Thoracic aorta (tissue), 2 donors: Measurements from ENCODE around the gene PHF12. TPM values are rescaled to one million over a fixed set of nuclear protein-coding genes. Genes with fewer than 3 reads are reported as not detected.
A peak's percentile ranks its signal among the peaks of the same experiment; 100 is the strongest.

Source experiments
- ATAC-seq: fragments of 150-250 bp; one replicate; pipeline ENCODE4 v1.8.0; 2017; ENCODE audit warnings: low read depth; ENCODE audit not compliant: insufficient number of reproducible peaks, low FRiP score
- DNase-seq: peaks from one replicate; pipeline ENCODE4 v3.0.0-alpha.2; 2020; ENCODE audit warnings: low spot score
- H3K27ac ChIP-seq, 2 donors: fragments of 200-600 bp; sonication (generic); 1 replicate in 1 of 2; 2 replicates in 1 of 2; pipeline ENCODE4 v1.5.1; 2016; ENCODE audit warnings: mild to moderate bottlenecking in 2 of 2, moderate library complexity in 2 of 2
- H3K27me3 ChIP-seq: fragments of 200-600 bp; sonication (generic); replicated peaks from 2 replicates; pipeline ENCODE4 v1.6.0; 2016; ENCODE audit warnings: mild to moderate bottlenecking; ENCODE audit not compliant: insufficient read depth
- H3K36me3 ChIP-seq: fragments of 200-600 bp; sonication (generic); one replicate; pipeline ENCODE4 v1.5.1; 2016
- H3K4me1 ChIP-seq, 2 donors: fragments of 200-600 bp; sonication (generic); 1 replicate in 1 of 2; 2 replicates in 1 of 2; pipeline versions ENCODE4 v1.5.1 to v1.6.0; 2016; ENCODE audit warnings: low read depth in 2 of 2, mild to moderate bottlenecking in 1 of 2; ENCODE audit not compliant: control insufficient read depth in 1 of 2
- H3K4me3 ChIP-seq: fragments of 200-600 bp; sonication (generic); 2 replicates; pipeline ENCODE4 v1.5.1; 2016; ENCODE audit warnings: mild to moderate bottlenecking
- H3K9me3 ChIP-seq: fragments of 200-600 bp; sonication (generic); 2 replicates; pipeline ENCODE4 v1.5.1; 2016
- total RNA-seq, 2 donors: library from RNA; depleted of rRNA; stranded (reverse); fragments of >200 nt; gene quantifications; one replicate each; pipeline versions ENCODE4 v1.1.0 to v1.2.3, GENCODE V29; 2016
- TF ChIP-seq, protein P1 (sequence below): fragments of 200-600 bp; sonication (generic); IDR thresholded peaks from one replicate; pipeline ENCODE4 v1.5.1; 2019; ENCODE audit warnings: antibody characterized with exemption

PHF12 gene
- total RNA-seq, 2 donors from 2014 or later = 46.4 to 99.4 TPM

DNA sequence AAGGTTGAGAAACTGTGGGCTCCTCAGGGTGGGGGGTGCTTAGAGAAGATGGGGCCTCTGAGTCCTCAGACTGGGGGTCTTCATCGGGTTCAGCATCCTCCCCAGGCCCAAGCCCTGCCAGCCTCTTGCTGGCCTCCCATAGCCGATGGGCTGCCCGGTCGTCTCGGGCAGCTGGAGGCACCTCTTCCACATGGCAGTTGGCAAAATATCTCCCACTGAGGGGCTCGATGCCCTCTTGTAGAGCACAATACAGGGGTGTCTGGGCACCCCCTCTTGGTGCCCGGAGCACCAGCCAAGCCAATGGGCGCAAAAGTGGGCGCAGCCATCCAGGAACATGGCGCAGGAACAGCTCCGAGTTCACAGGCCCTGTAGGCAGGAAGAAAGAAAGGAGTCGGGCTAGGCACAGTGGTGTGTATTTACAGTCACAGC lies 52.8 kb downstream of the PHF12 start:
- Histone ChIP-seq H3K4me3 (no peak overlapping the region), H3K27ac (peak overlapping the region; percentile 88 to 97), H3K4me1 (peaks cover 20 to 46% of the 10 kb centered on the region in 2 donors), H3K9me3 (no peaks in the 10 kb centered on the region), H3K36me3 (no peaks in the 10 kb centered on the region), H3K27me3 (no peaks in the 10 kb centered on the region)
- DNase-seq (no peak), ATAC-seq (no peak)
- TF ChIP-seq, protein P1, sequence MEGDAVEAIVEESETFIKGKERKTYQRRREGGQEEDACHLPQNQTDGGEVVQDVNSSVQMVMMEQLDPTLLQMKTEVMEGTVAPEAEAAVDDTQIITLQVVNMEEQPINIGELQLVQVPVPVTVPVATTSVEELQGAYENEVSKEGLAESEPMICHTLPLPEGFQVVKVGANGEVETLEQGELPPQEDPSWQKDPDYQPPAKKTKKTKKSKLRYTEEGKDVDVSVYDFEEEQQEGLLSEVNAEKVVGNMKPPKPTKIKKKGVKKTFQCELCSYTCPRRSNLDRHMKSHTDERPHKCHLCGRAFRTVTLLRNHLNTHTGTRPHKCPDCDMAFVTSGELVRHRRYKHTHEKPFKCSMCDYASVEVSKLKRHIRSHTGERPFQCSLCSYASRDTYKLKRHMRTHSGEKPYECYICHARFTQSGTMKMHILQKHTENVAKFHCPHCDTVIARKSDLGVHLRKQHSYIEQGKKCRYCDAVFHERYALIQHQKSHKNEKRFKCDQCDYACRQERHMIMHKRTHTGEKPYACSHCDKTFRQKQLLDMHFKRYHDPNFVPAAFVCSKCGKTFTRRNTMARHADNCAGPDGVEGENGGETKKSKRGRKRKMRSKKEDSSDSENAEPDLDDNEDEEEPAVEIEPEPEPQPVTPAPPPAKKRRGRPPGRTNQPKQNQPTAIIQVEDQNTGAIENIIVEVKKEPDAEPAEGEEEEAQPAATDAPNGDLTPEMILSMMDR = no peak

DNA sequence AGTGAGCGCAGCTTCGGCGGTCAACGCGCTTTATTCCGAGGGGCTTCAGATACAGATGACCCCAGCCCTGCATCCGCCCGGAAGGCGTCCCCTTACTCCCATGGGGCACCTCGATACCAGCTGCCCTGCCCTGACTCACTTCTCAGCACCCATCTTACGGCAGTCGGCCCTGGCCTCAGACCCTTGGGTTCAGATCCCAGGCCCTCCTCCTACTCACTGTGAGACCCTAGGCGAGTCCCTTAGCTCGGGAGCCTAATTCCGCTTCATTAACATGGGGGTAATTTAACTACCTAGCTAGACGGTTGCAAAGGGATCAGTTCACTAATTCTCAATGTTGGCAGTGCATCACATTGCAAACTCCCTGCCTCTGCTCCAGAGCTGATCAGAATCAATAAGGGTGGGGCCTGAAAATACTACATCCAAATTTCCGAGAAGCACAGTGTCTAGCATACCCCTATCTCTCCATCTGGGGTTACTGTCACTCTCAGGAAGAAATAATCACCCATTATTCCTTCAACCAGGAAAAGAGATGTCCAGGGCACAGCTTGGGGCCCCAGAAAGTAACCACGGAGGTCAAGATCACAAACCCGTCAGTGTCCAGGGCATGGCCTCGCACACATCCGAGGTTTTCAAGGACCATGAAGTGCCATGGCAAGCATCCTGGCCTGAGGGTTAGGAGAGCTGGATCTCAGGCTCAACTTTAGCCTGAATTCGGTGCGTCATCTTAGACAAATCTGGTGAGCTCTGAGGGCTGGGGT lies 53.4 kb downstream of the PHF12 start:
- Histone ChIP-seq H3K9me3 (no peaks in the 10 kb centered on the region), H3K4me1 (peaks cover 20 to 46% of the 10 kb centered on the region in 2 donors), H3K27ac (peak overlapping the region; percentile 88 to 97), H3K27me3 (no peaks in the 10 kb centered on the region), H3K36me3 (no peaks in the 10 kb centered on the region), H3K4me3 (peak overlapping the region; percentile 95)
- TF ChIP-seq, protein P1 = no peak
- ATAC-seq (no peak), DNase-seq (no peak)

DNA sequence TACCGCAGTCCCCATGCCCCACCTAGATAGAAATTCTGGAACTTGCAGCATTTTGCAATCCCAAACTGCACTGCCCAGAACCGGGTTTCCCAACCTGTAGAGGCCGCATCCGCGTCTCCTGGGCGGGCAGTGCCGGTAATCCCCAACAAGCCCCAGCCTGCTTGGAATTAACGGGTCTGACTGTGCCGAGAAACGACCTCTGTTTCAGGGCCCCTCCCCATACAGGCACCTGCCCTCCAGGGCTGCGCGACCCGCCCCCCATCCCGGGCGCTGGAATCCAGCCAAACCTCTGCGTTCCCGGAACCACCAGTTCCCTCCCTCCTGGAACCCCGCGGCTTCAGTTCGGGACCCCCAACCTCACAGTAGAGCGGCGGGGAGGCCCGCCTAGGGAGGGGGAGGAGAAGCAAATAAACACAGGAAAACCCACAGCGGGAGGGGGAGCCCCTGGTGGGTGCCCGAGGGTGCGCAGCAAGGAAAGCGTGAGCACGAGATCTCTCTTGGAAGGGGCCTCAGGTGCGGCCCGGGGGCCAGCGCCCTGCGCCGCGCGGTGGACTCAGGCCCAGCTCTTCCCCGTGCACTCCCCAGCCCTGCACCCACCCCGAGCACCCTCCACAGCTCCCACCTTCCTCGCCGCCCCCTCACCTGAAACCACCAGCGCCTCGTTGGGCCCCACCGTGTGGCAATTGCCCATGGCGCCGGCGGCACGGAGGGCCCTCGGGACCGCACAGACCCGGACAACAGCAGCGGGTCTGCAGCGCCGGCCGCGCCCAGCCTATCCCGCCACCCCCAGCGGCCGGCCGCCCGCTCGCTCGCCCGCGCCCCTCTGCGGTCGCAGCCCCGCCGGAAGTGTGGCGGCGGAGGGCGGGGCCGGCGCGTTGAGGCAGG lies 54.2 kb downstream of the PHF12 start, which contains the start of gene FLOT2:
TSS of gene FLOT2 (minus strand) at position 850 of the 885 bp plus-strand sequence. CDS start at position 691, 159 bp downstream.
- no peaks in the 10 kb centered on the region for H3K9me3 ChIP-seq
- H3K27me3 ChIP-seq = no peaks in the 10 kb centered on the region
- DNase-seq (peak; percentile 19), ATAC-seq (peak; percentile 48)
- TF ChIP-seq, protein P1 = peak; percentile 27
- H3K36me3 ChIP-seq = no peaks in the 10 kb centered on the region
- peak within 1 kb of the TSS; percentile 95 for H3K4me3 ChIP-seq
- peak within 1 kb of the TSS; percentile 88 to 97 for H3K27ac ChIP-seq
- peaks cover 26 to 50% of the 10 kb centered on the region in 2 donors for H3K4me1 ChIP-seq

DNA sequence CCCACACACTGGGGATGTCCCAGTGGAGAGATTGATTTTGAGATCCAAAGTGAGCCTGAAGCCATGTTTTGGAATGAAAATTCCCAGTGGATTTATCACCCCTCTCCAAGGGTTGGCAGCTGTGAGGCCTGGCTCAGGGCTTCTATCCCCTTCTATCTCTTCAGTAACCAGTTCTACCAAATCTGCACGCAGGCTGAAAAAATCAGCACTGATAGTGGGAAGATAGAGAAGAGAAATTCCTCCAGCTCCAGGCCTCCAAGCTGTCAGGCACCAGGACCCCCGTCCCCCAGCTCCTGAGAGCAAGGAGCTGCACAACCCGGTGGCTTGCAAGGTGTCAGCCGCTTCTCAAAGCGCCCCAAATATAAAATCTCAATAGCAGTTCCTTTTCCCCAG lies 54.8 kb downstream of the PHF12 start:
- Histone ChIP-seq H3K27me3 (no peaks in the 10 kb centered on the region), H3K9me3 (no peaks in the 10 kb centered on the region), H3K36me3 (no peaks in the 10 kb centered on the region), H3K27ac (peak overlapping the region; percentile 88 to 97), H3K4me1 (peaks cover 26 to 44% of the 10 kb centered on the region in 2 donors), H3K4me3 (peak overlapping the region; percentile 95)
- DNase-seq (no peak), ATAC-seq (no peak)
- TF ChIP-seq, protein P1 = no peak
